HG03135 (cell line): ENCODE measurements around the gene DHRS11.

Source experiments
- ATAC-seq: cut with Tn5 transposase; IDR thresholded peaks from one replicate; pipeline ENCODE4 v1.9.1; 2021; ENCODE audit warnings: mild to moderate bottlenecking, moderate library complexity; ENCODE audit not compliant: unreplicated experiment

Gene DHRS11

DNA sequence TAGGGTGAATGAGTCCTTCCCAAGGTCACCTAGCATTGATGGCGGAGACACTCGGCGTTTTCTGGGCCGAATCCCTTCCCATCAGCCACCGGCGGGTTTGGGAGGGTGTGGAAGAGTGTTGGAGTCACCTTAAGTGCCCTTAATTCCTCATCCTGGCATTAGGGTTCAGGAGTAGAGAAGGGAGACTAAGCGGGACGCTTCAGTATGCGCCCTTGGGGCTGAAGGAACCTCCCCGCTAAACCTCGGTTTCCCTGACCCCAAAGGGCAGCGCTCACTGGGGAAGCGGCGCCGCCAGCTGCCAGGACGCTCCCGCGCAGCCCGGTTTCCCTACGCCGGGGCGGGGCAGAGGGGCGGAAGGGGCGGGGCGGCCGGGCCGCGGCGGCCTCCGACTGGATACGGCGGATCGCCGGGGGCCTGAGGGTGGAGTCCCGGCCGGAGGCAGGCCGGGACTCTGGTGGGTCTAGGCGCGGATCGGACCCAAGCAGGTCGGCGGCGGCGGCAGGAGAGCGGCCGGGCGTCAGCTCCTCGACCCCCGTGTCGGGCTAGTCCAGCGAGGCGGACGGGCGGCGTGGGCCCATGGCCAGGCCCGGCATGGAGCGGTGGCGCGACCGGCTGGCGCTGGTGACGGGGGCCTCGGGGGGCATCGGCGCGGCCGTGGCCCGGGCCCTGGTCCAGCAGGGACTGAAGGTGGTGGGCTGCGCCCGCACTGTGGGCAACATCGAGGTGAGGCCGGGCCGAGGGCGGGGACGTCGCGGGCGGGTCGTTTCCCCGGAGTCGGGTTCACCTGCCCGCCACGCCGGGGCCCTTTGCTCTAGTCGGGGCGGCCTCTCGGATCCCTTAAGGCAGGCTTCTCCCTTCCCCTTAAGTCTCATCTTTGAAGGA, at the start of gene DHRS11:
Gene DHRS11 (plus strand): TSS at position 446 of the 882 bp plus-strand sequence. CDS start 131 bp downstream, at position 577.
- ATAC-seq = peak; percentile 76

- ATAC-seq = no peak
These were observed 48.9 kb upstream of the DHRS11 start for GRCh38 chr17:36542755-36543154.

GRCh38 chr17:36544044-36544306, 47.7 kb upstream of the DHRS11 start:
- ATAC-seq = peak; percentile 17

- ATAC-seq = peak; percentile 47
These were observed 47.2 kb upstream of the DHRS11 start, which contains the start of gene GGNBP2 for GRCh38 chr17:36544307-36545076. Gene GGNBP2, plus strand, starts transcription at chr17:36544919. Its CDS starts 806 bp downstream, at chr17:36545725.

DNA sequence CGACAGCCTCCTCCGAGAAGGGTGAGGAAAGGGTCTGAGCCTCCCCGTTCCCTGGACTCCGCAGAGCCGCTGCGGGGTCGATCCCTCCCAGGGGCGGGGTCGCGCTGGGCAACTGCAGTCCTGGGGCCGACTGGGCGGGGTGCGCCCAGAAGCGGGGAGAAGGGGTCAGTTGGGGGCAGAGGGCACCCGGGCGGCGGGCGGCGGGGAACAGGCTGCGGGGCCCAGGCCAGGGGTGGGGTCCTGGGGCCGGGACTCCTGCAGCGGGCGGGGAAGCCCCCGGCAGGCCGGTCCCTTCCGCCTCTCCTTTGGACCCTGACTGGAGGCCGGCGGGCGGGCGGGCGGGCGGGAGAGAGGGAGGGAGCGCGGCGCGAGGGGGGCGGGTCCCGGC, 46.6 kb upstream of the DHRS11 start:
- ATAC-seq = peak; percentile 22

DNA sequence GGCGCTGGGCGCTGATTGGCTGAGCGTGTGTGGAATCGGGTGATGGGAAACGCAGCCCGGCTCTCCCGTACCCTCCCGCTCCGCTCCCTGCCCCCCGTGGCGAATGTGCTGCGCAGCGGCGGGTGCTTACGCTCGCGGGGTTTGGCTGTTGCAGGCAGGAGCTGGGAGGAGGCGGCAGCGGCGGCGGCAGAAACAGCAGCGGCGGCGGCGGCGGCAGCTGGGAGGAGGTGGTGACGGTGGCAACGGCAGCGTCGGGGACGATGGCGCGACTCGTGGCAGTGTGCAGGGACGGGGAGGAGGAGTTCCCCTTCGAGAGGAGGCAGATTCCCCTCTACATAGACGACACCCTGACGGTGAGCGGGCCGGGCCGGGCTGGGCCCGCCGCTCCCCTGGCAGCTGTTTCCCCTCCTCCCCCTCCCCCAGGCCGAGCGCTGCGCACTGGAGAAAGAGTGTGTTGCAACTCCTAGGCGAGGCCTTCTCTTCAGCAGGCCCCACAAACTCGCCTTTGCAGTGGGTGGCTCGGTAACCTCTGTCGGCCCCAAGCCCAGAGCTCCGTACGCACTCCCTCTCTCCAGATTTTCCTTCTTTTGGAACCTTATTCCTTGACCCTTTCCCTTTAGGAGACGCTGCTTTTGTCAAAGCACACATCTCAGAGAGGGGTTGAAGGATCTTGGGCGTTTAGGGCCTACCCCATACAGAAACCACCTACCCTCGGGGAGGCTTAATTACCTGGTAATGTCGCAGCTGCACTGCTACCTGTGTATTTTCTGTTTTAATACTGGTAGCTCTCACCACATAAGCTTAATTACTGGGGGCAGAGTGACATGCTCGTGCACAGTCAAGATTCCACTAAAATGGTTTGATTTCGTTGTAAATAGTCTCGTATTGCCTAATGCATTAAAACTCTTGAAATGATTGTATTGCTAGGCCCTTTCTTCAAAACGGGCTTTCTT, 45.9 kb upstream of the DHRS11 start:
- peak; percentile 64 for ATAC-seq

- no peak for ATAC-seq
These were observed 45.1 kb upstream of the DHRS11 start for GRCh38 chr17:36546418-36547093.

GRCh38 chr17:36547776-36548175, 43.9 kb upstream of the DHRS11 start:
- no peak for ATAC-seq

- no peak for ATAC-seq
These were observed 40.9 kb upstream of the DHRS11 start for GRCh38 chr17:36550491-36551417.

GRCh38 chr17:36553459-36553858, 38.2 kb upstream of the DHRS11 start:
- no peak for ATAC-seq

DNA sequence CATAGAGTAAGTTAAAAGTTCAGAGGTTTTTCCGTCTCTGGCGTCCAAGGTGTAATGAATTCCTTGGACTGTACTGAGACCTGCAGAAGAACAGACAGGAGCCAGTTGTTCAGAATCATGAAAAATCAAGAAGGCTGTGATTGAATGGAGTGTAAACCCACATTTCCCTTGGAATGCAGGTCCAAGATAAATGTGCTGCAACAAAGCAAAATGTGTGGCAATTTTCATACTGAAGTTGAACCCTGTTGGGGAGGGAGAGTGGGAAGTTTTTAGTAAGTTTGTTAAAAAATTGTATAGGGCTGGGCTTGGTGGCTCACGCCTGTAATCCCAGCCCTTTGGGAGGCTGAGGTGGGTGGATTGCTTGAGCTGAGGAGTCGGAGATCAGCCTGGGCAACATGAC, 25.6 kb upstream of the DHRS11 start:
- ATAC-seq = no peak

DNA sequence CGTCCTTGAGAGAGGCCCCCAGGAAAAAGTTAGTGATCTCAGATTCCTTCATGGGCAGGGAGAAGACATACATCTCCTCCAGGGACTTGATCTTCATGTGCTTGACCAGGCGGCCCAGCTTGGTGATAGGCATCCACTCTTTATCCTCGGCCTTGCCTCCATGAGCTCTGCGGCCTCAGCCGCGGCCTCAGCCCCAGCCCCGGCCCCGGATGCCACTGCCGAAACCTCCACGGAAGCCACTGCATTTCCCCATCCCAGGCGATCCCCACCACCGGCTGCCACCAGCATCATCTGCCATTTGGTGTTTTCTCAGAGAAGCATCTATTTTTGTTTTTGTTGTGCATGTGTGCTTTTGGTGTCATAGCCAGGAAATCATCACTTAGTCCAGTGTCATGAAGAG, 16.7 kb upstream of the DHRS11 start:
- ATAC-seq = no peak

DNA sequence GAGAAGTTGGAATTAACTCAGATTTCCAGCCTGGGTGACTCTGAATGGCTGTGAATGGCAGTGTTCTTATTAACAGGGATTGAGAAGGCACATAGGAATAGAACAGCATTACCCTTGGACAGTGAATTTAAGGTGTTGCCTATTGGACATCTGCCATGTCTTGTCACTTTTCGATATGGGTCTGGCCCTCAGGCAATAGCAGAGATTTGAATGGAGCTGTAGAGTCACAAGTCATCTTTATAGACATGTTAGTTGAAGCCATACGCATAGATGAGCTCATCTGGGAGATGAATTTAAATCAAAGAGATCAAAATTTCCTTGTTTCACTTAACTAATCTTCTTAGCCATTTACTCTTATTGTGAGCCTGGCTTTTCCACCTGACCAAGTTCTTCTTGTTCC, 14.9 kb upstream of the DHRS11 start:
- ATAC-seq = no peak

DNA sequence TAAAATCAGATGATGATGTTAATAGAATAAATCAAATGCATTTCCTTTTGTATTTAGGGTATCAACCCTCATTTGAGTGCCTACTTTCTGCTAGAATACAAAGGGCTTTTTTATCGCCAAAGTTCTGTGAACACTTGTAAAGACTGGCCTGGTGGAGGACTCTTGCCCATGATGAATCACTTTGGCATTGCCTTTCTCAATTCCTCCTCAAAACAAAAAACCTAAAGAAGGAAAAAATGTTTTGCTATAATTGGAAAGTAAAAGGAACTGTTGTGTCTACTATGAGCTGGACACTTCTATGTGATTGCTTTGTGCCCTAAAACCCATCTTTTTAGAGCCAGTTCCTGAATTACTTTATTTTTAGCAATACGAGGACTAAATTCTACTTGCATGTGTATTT, 13.0 kb upstream of the DHRS11 start:
- ATAC-seq = no peak

DNA sequence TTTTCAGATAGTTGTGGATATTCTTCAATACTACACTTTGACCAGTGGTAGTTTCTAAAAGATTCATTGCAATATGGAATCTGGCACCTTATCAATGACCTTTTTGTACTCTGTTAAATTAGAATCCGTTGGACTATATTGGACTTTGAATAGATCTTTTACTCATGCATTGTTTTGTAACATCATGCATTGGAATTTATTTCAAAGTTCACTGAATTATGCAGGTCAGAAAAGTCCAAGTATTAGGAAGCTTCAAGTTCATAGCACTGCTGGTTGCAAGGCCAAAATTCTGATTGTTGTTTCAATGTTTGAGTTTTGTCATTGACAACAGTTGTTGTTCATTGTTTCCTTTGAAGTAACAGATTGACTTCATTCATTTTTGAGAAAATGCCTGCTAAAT, 7.9 kb upstream of the DHRS11 start:
- ATAC-seq = no peak

GRCh38 chr17:36586138-36586537, 5.5 kb upstream of the DHRS11 start:
- ATAC-seq = no peak

GRCh38 chr17:36590082-36590481, 1.6 kb upstream of the DHRS11 start:
- ATAC-seq = no peak

DNA sequence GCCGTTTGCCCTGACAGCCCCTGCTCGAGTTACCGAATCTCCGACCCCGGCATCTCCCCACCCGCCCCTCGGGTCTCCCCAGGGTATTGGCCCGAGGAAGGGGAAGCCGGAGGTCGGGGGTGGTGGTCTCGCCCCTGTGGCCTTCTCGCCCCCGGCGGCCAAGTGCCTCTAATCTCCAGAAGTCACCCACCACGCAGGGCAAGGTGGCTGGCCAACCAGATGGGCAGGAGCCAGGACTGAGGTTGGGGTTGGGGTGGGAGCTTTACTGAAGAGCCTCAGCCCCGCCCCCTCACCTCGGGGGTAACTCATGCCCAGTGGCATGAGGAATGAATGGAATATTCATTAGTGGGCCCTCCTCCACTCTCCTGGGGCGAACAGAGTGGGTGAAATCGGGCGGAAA, 637 bp downstream of the DHRS11 start:
- ATAC-seq = no peak

DNA sequence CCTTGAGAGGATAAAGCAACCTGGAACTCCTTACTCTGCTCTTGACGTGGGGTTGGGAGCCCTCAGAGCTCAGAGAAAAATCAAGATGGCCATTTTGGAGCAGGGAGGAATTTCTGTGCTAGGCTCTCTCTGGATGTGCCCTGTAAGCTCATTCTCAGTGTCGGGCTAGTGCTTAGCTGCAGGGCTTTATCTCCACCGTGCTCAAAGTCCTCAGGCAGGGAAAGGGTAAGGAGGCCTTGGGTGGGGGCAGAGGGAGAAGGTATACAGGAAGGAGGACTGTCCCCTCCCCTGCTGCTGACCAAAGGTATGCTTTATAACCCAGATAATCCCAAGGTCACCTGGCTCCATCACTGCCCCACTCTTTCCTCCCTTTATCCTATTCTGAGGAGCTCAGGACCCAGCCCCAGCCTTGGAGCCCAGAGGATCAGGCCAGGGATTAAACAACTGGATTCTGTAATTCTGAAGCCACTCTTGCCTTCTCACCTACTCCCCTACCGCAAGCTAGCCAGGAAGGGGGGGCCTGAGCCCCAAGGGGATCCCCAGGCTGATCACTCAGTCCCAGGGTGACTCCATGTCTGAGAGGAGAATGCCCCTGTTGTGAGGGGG, 1.1 kb downstream of the DHRS11 start:
- ATAC-seq = no peak
